ENCODE data around the gene CCSER1. TPM values are rescaled to one million over a fixed set of nuclear protein-coding genes. Genes with fewer than 3 reads are reported as not detected.

Gene CCSER1
- total and polyA plus RNA-seq, 4 donors = 0.18 to 2.3 (median 1.2) TPM

GRCh38 chr4:90486346-90486745, 359.2 kb downstream of the CCSER1 start:
- Histone ChIP-seq H3K9ac (ENCODE audit: low read depth in 1 of 2, low read length in 2 of 2) (no peak overlapping the region), H3K9me3 (ENCODE audit: control insufficient read depth in 4 of 4, low read length in 3 of 4) (no peaks in the 10 kb centered on the region), H3K36me3 (ENCODE audit: control insufficient read depth in 4 of 4, insufficient read depth in 3 of 4, low read depth in 1 of 4, low read length in 3 of 4) (no peaks in the 10 kb centered on the region), H3K27me3 (ENCODE audit: control insufficient read depth in 4 of 4, insufficient read depth in 4 of 4, low read length in 3 of 4) (no peaks in the 10 kb centered on the region), H3K4me3 (ENCODE audit: low read depth in 1 of 3, low read length in 3 of 3) (no peak overlapping the region), H3K4me1 (ENCODE audit: control insufficient read depth in 4 of 4, insufficient read depth in 4 of 4, low read length in 3 of 4) (no peaks in the 10 kb centered on the region), H3K27ac (ENCODE audit: low read depth in 1 of 2, low read length in 2 of 2) (no peak overlapping the region)
- WGBS = 61% methylated on average over 1 of the region's 1 CpG
- TF ChIP-seq TAF1 (conservative IDR thresholded peaks at IDR 0.05) (no peak), MAX (IDR thresholded peaks at IDR 0.05) (no peak), JUND (IDR thresholded peaks at IDR 0.05) (no peak), HNF4G (IDR thresholded peaks at IDR 0.05) (no peak), REST (IDR thresholded peaks at IDR 0.05) (no peak), HNF4A (conservative IDR thresholded peaks at IDR 0.05) (no peak), RAD21 (IDR thresholded peaks at IDR 0.05) (no peak), EGR1 (IDR thresholded peaks at IDR 0.05; ENCODE audit: low read depth in 2 of 2) (no peak), FOXA1 (IDR thresholded peaks at IDR 0.05) (no peak), SP1 (IDR thresholded peaks at IDR 0.05) (no peak), RXRA (IDR thresholded peaks at IDR 0.05) (no peak)
- TF ChIP-seq, protein P1, sequence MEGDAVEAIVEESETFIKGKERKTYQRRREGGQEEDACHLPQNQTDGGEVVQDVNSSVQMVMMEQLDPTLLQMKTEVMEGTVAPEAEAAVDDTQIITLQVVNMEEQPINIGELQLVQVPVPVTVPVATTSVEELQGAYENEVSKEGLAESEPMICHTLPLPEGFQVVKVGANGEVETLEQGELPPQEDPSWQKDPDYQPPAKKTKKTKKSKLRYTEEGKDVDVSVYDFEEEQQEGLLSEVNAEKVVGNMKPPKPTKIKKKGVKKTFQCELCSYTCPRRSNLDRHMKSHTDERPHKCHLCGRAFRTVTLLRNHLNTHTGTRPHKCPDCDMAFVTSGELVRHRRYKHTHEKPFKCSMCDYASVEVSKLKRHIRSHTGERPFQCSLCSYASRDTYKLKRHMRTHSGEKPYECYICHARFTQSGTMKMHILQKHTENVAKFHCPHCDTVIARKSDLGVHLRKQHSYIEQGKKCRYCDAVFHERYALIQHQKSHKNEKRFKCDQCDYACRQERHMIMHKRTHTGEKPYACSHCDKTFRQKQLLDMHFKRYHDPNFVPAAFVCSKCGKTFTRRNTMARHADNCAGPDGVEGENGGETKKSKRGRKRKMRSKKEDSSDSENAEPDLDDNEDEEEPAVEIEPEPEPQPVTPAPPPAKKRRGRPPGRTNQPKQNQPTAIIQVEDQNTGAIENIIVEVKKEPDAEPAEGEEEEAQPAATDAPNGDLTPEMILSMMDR (IDR thresholded peaks at IDR 0.05; ENCODE audit: low read depth, low read length, missing input control) = no peak
- TF ChIP-seq, protein P2, sequence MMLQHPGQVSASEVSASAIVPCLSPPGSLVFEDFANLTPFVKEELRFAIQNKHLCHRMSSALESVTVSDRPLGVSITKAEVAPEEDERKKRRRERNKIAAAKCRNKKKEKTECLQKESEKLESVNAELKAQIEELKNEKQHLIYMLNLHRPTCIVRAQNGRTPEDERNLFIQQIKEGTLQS (IDR thresholded peaks at IDR 0.05) = no peak
- DNase-seq (ENCODE audit: low spot score) = no peak

- H3K27me3 ChIP-seq (ENCODE audit: control insufficient read depth in 4 of 4, insufficient read depth in 4 of 4, low read length in 3 of 4) = no peaks in the 10 kb centered on the region
- no peaks in the 10 kb centered on the region for H3K4me1 ChIP-seq (ENCODE audit: control insufficient read depth in 4 of 4, insufficient read depth in 4 of 4, low read length in 3 of 4)
- no peaks in the 10 kb centered on the region for H3K9me3 ChIP-seq (ENCODE audit: control insufficient read depth in 4 of 4, low read length in 3 of 4)
- WGBS = 58% methylated on average over 1 of the region's 1 CpG
- no peaks in the 10 kb centered on the region for H3K36me3 ChIP-seq (ENCODE audit: control insufficient read depth in 4 of 4, insufficient read depth in 3 of 4, low read depth in 1 of 4, low read length in 3 of 4)
- H3K9ac ChIP-seq (ENCODE audit: low read depth in 1 of 2, low read length in 2 of 2) = no peak overlapping the region
- TF ChIP-seq REST (IDR thresholded peaks at IDR 0.05) (no peak), HNF4G (IDR thresholded peaks at IDR 0.05) (no peak), MAX (IDR thresholded peaks at IDR 0.05) (no peak), RXRA (IDR thresholded peaks at IDR 0.05) (no peak), HNF4A (conservative IDR thresholded peaks at IDR 0.05) (no peak), ZBTB33 (IDR thresholded peaks at IDR 0.05) (no peak), NR2F2 (IDR thresholded peaks at IDR 0.05) (no peak), JUND (IDR thresholded peaks at IDR 0.05) (no peak), YY1 (IDR thresholded peaks at IDR 0.05) (no peak), GABPA (IDR thresholded peaks at IDR 0.05 in 1 of 2, conservative IDR thresholded peaks at IDR 0.05 in 1 of 2) (no peak)
- TF ChIP-seq, protein P2 (IDR thresholded peaks at IDR 0.05) = no peak
- no peak for DNase-seq (ENCODE audit: low spot score)
- no peak overlapping the region for H3K4me3 ChIP-seq (ENCODE audit: low read depth in 1 of 3, low read length in 3 of 3)
- H3K27ac ChIP-seq (ENCODE audit: low read depth in 1 of 2, low read length in 2 of 2) = no peak overlapping the region
Measured at GRCh38 chr4:90495211-90495610, 368.0 kb downstream of the CCSER1 start.

All from liver (tissue), 9 donors.